ENCODE results near the gene FOXI1.

Gene FOXI1

GRCh38 chr5:170126061-170126460, 20.4 kb downstream of the FOXI1 start:
- TF ChIP-seq, protein P1, sequence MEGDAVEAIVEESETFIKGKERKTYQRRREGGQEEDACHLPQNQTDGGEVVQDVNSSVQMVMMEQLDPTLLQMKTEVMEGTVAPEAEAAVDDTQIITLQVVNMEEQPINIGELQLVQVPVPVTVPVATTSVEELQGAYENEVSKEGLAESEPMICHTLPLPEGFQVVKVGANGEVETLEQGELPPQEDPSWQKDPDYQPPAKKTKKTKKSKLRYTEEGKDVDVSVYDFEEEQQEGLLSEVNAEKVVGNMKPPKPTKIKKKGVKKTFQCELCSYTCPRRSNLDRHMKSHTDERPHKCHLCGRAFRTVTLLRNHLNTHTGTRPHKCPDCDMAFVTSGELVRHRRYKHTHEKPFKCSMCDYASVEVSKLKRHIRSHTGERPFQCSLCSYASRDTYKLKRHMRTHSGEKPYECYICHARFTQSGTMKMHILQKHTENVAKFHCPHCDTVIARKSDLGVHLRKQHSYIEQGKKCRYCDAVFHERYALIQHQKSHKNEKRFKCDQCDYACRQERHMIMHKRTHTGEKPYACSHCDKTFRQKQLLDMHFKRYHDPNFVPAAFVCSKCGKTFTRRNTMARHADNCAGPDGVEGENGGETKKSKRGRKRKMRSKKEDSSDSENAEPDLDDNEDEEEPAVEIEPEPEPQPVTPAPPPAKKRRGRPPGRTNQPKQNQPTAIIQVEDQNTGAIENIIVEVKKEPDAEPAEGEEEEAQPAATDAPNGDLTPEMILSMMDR (IDR thresholded peaks at IDR 0.05; ENCODE audit: low read depth, low read length), result no peak
- H3K4me3 ChIP-seq (ENCODE audit: low read depth, low read length), result no peak overlapping the region

- TF ChIP-seq, protein P1 (IDR thresholded peaks at IDR 0.05; ENCODE audit: low read depth, low read length), result no peak
- no peak overlapping the region for H3K4me3 ChIP-seq (ENCODE audit: low read depth, low read length)
Measured at GRCh38 chr5:170126626-170127025, 20.9 kb downstream of the FOXI1 start.

DNA sequence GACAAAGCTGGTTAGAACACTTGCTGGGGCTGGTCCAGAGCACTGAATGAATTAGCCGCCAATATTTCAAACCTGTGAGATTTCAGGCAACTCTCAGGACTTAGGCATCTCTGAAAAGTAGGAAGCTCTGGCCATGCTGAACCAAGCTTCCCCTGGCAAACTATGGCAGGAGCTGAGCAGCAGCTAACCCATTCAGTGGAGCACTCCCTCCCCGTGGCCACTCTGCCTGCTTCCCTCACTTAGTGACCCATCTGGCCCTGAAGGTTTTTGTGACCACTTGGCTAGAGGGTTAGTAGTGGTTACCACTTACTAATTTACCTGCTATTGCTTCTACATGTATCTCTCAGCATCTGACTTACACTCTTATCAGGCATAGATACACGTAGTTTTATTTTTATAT, 25.5 kb downstream of the FOXI1 start:
- TF ChIP-seq, protein P1 (IDR thresholded peaks at IDR 0.05; ENCODE audit: low read depth, low read length), result no peak
- H3K4me3 ChIP-seq (ENCODE audit: low read depth, low read length), result no peak overlapping the region

GRCh38 chr5:170132269-170132975, 26.7 kb downstream of the FOXI1 start:
- TF ChIP-seq, protein P1 (IDR thresholded peaks at IDR 0.05; ENCODE audit: low read depth, low read length), result no peak

DNA sequence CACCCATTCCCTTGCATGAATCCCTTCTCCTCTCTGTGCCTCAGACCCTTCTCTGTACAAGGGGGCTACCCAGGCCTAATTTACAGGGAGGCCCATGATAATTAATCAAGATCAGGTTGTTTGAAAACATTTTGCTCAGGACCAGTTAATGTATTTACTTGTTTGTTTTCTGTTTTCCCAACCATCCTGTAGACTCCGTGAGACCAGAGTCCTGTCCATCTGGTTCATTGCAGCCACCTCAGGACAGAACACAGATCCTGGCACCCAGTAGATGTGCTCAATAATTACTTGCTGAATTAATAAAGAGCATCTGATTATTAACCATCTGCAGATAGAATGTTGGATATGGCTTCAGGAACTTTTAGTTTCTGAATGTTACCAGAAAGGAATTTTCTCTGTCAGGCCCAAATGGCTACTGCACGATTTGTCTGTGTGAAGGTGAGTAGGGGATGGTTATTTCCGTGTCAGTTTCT, 27.3 kb downstream of the FOXI1 start:
- H3K4me3 ChIP-seq (ENCODE audit: low read depth, low read length), result no peak overlapping the region
- TF ChIP-seq, protein P1 (IDR thresholded peaks at IDR 0.05; ENCODE audit: low read depth, low read length), result no peak

More at GRCh38 chr5:170132269-170132975, 26.7 kb downstream of the FOXI1 start:
- H3K4me3 ChIP-seq (ENCODE audit: low read depth, low read length), result no peak overlapping the region

DNA sequence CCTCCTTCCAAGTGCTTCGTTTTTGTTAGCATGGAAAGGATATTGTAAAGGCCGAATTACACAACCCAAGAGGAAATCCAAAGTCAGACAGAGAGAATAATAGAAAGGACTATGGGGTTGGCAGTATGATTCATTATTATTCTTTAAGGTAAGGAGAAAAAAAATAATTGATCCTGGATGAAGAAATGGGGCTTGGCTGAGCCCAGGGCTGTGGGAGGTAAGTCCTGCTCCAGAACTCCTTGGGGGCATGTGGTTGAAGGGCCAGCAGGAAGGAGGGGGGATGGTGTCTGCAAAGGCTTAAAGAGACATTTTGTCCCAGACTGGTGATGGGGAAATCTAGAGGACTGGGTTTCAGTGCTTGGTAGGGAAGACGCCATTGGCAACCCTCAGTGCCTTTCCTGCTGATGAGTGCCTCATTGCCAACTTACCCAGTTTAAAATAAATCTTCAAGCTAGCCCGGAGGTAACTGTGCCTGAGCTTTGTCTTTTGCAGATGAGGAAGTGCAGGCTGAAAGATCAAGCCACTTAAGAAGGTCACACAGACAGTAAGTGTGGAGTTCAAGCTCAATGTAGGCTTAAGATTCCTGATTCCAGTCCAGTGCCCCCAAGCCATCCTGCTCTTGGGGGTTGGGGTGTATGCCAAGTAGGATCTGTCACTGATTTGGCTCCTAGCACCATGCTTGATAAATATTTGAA, 30.2 kb downstream of the FOXI1 start:
- TF ChIP-seq, protein P1 (IDR thresholded peaks at IDR 0.05; ENCODE audit: low read depth, low read length), result no peak
- no peak overlapping the region for H3K4me3 ChIP-seq (ENCODE audit: low read depth, low read length)

- H3K4me3 ChIP-seq (ENCODE audit: low read depth, low read length), result no peak overlapping the region
- TF ChIP-seq, protein P1 (IDR thresholded peaks at IDR 0.05; ENCODE audit: low read depth, low read length), result no peak
Measured at GRCh38 chr5:170136506-170136905, 30.8 kb downstream of the FOXI1 start.

All from WI38 (cell line).